ENCODE data around the gene TNFRSF8. TPM values are rescaled to one million over a fixed set of nuclear protein-coding genes. Genes with fewer than 3 reads are reported as not detected.

The TNFRSF8 gene
- total and polyA plus RNA-seq, 9 of the 15 experiments (the other 6 are each of a cell fraction or from before 2014, with no cell fraction given): 3.5 to 38.4 (median 17.1) TPM

GRCh38 chr1:12076425-12077005, 13.4 kb downstream of the TNFRSF8 start (continued):
- no peak for TF ChIP-seq MTA1 (IDR thresholded peaks at IDR 0.05; ENCODE audit: borderline replicate concordance)
- no peak for TF ChIP-seq ZNF408 (CRISPR knock-in tag; IDR thresholded peaks at IDR 0.05; ENCODE audit: low read depth)
- TF ChIP-seq DLX4 (CRISPR knock-in tag; IDR thresholded peaks at IDR 0.05): no peak
- no peak for TF ChIP-seq U2AF2 (optimal IDR thresholded peaks at IDR 0.05; ENCODE audit: low read depth, low read length)
- no peak for TF ChIP-seq GATA2 (CRISPR knock-in tag; IDR thresholded peaks at IDR 0.05)
- no peak for TF ChIP-seq CBX8 (IDR thresholded peaks at IDR 0.05; ENCODE audit: borderline replicate concordance, extremely low read depth, low read depth, low read length, poor library complexity, severe bottlenecking)
- no peak for TF ChIP-seq TAL1 (IDR thresholded peaks at IDR 0.05)
- TF ChIP-seq PRPF4 (IDR thresholded peaks at IDR 0.05; ENCODE audit: insufficient read depth, low read depth, low read length, poor library complexity, severe bottlenecking): no peak
- no peak for TF ChIP-seq SIRT6 (IDR thresholded peaks at IDR 0.05; ENCODE audit: low read depth, low read length)
- no peak for TF ChIP-seq HOXB6 (CRISPR knock-in tag; IDR thresholded peaks at IDR 0.05; ENCODE audit: borderline replicate concordance)
- TF ChIP-seq HNRNPLL (IDR thresholded peaks at IDR 0.05; ENCODE audit: low read depth, low read length, poor library complexity, severe bottlenecking): peak; percentile 20
- no peak for TF ChIP-seq PCBP2 (IDR thresholded peaks at IDR 0.05; ENCODE audit: low read depth, low read length, poor library complexity, severe bottlenecking)
- peak in 1 of 2 experiments; percentile 28; a peak in 1 of 4 replicates for TF ChIP-seq NRF1 (conservative IDR thresholded peaks at IDR 0.05 in 1 of 2, IDR thresholded peaks at IDR 0.05 in 1 of 2)
- peak; percentile 56; the same call in 1 of the 2 replicates for TF ChIP-seq MAX (CRISPR knock-in tag; IDR thresholded peaks at IDR 0.05)
- 0 out of 2 replicates have a peak, but pooled peaks have one; percentile 29 for TF ChIP-seq MED1 (CRISPR knock-in tag; IDR thresholded peaks at IDR 0.05; ENCODE audit: borderline replicate concordance)
- TF ChIP-seq HNRNPL (IDR thresholded peaks at IDR 0.05; ENCODE audit: low read depth, low read length): no peak
- TF ChIP-seq HDAC6 (IDR thresholded peaks at IDR 0.05; ENCODE audit: low read depth, low read length): no peak
- no peak for TF ChIP-seq HMG20B (CRISPR knock-in tag; IDR thresholded peaks at IDR 0.05)
- TF ChIP-seq FOXA1 (IDR thresholded peaks at IDR 0.05; ENCODE audit: borderline replicate concordance): no peak
- no peak for TF ChIP-seq CREB1 (IDR thresholded peaks at IDR 0.05)
- no peak for TF ChIP-seq CREB1 (CRISPR knock-in tag; IDR thresholded peaks at IDR 0.05)
- no peak for TF ChIP-seq ZNF644 (tag; IDR thresholded peaks at IDR 0.05; ENCODE audit: low read depth)
- no peak for TF ChIP-seq NFXL1 (CRISPR knock-in tag; IDR thresholded peaks at IDR 0.05)
- TF ChIP-seq FOXK2 (conservative IDR thresholded peaks at IDR 0.05 in 1 of 2, IDR thresholded peaks at IDR 0.05 in 1 of 2; ENCODE audit: low read depth in 2 of 2): 0 out of 4 replicates have a peak, but pooled peaks of 1 of the 2 experiments have one; percentile 35
- TF ChIP-seq PYGO2 (tag; IDR thresholded peaks at IDR 0.05): no peak
- no peak for TF ChIP-seq YBX1 (IDR thresholded peaks at IDR 0.05)
- no peak for TF ChIP-seq ZNF324 (CRISPR knock-in tag; IDR thresholded peaks at IDR 0.05)
- 0 out of 2 replicates have a peak, but pooled peaks have one; percentile 1 for TF ChIP-seq MAFF (IDR thresholded peaks at IDR 0.05; ENCODE audit: low read length)
- TF ChIP-seq MBD2 (IDR thresholded peaks at IDR 0.05; ENCODE audit: borderline replicate concordance, low read depth): no peak
- peak; percentile 35; the same call in 1 of the 2 replicates for TF ChIP-seq SPI1 (IDR thresholded peaks at IDR 0.05; ENCODE audit: borderline replicate concordance, low read depth, low read length)
